Measurements from ENCODE around the gene HDLBP.

HDLBP gene

DNA sequence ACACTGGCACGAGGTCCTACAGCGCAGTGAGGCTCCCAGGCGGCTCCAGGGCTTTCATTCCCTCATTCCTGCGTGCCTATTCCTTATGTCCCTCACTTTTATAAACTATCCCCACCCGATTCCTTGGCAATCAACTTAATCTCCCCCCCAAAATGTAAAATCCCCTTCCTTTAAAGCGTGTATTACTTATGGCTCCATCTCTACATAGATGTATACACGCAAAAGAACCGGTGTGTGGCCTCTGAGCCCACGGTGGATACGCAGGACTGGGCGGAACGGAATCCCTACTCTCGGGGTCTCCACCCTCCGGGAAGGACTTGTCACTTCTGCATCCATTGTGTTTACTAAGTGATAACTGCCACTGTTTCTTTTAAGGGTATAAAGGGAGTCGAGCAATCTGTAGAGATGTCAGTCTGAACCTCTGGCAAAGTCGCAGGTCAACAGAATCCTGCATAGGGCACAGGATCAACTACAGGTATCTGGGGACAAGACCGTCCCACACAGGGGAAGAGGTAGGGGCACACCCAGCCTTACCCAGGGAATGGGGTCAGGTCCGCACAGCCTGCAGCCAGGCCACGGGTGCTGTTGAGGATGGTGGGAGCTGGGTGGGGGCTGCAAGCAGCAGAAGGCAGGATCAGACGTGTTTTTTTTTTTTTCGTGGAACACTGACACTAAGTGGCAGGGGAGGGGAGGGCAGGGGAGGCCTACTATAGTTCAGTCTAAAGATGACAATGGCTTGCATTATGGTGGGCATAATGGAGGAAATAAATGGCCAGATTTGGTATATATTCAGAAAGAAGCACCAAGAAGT lies 42.1 kb downstream of the HDLBP start:
- DNase-seq: no peak

DNA sequence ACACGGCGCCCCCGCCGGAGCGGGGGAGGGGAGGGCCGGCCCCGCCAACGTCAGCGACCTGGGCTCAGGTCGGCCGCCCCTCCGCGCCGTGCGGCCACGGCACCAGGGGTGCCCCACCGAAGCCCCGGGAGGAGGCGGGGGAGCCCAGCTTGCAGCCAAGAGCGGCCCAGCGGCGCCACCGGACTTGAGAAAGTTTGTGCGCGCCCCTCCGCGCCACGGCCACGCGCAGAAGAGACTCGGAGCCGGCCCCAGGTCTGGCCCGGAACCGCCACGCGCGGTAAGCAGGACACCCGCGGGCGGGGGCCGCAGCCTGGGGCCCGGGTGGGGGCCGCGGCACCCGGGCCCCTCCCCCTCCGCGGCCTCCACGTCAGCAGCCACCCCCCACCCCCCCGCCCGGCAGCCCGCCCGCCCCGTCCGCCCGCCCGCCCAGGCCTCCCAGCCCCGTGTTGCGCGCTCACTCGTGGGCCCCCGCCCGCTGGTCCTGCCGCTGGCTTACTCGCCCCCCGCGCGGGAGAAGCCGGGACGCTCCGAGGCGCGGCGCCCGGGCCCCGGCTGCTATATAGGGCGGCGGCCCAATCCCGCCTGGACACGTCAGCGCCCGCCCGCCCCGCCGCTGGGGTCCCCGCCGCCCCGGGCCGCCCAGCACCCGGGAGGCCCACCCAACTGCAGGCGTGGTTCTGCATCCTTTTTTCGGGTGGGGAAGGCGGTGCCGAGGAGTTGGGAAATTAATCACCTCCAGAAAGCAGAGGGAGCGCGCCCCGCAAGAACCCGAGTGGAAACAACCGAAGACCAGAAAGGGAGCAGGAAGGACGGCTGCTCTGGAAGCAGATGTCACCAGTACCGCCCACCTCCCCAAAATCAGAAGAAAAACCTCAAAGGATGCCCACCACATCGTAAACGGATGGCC lies 42.9 kb downstream of the HDLBP start:
- no peak for DNase-seq

DNA sequence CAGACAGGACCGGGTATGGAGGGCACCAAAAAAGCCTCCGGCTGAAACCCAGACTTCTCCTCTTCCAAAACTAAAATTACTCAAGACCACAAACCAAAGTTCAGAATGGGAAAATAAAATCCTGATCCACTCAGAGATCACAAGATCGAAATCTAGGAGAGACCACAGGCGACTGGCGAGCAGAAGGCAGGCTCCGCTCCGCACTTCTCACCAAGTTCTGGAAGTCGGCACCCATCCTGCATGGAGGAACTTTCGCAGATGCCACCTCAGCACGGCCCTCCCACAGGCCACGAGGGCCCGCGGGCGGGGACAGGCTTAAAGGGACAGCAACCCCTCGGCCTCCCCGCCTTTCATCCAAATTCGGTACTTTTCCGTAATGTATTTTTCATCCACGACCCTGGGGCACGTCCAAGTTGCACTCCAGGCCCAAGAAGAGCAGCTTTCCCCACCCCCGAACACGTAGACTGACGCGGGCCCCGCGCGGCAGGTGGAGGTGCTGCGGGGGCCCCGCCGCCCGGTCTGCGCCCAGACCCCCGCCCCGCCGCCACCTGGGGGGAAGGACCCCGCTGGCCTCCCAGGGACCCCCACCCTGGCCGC lies 43.7 kb downstream of the HDLBP start:
- DNase-seq: no peak

DNA sequence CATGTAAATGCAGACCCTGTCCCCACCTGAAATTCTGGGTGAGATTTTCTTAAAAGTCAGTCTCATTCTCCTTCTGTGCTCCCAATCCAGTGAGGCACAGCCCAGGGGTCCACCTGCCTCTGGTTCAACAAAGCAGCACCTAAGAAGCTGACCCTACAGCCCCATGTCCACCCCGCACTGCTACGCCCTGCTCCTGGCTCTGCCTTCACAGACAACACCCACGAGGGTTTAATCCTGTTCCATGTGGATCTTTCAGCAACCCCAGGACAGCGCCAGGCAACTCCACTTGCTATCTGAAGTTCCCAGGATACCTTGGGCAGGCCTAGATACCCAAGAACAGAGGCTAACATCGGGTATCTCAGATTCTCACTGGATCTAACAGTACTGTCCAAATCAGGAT lies 44.9 kb downstream of the HDLBP start:
- DNase-seq: no peak

DNA sequence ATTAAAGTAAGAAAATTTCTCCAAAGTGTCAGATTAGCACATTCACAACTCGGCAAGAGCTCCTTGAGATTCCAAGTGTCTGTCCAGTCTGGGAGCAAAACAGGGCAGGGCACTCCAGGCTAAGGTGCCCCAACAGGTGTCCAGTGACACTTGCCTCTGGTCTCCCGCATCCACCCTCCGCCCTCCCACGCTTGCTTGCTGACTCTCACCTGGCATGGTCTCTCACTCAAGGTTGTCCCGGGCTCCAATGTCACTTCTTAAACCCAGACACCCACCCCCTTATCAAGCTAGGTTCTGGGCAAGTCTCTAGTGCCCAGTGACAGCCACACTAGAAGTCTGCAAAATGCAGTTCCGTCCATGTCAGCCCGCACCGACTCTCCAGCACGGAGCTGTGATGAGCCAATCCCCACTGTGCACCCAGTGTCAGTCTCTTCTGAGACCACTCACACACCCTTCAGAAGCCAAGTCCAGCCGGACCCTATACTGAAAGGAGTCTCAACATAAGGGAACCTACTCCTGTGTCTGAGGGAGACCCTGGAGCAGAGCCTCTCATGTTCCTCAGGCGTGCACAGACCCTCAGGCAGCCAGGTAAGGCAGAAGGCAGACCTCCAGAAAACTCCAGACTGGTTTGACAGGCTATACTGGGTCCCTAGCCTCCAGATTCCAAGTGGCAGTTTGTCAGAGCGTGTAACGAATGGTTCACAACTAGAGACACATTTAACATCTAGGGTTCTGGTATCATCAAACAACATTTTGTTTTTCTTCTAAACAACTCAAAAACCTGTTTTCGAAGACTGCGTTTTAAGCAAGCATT lies 45.6 kb downstream of the HDLBP start:
- DNase-seq: no peak

DNA sequence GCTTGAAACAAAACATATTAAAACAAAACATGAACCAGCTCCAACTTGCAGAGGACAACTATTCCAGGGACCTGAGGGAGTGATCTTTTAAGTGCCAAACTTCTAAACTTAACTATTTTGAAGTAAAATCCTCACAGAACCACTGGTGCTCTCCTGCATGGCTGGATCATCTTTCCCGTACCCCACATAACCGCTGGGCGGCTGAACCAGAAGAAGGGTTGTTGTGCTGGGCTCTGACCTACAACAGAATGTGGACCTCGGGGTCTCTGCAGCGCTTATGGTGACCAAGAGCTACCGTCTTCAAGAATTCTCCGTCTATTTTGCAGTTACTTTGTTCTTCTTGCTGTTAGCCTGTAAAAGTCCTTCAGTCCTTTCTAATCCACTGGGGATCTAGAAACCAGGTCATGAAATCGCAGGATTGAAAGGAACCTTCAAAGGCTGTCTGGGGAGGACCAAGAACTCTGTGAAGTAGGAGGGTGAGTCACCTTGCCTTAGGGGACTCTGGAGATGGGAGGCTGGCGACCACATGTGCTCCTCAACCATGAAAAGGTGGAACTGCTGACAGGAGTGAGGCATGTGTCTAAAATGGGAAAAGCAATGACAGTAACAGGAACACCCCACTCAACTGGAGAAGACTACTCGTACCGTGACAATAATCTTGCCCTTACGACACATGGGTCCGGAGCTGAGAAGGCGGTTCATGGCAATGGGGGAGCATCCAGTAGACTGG lies 46.6 kb downstream of the HDLBP start:
- no peak for DNase-seq

DNA sequence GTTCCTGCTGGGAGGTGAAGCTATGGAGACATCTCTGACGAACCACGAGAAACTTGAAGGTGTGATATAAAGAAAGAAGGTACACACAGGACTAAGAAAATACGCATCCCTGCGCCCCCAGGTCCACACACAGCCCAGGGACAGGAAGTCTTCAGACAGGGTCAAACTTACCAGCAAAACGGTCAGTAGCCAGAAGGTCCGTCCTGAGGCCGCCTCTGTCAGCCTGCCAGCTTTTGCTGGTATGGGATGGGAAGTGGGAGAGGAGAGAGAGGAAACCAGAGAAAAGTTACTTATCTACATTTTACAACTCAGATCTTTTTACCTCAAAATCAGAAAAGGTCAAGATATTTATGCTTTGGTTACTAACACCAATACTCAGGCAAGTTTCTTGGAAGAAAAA lies 47.2 kb downstream of the HDLBP start:
- no peak for DNase-seq

DNA sequence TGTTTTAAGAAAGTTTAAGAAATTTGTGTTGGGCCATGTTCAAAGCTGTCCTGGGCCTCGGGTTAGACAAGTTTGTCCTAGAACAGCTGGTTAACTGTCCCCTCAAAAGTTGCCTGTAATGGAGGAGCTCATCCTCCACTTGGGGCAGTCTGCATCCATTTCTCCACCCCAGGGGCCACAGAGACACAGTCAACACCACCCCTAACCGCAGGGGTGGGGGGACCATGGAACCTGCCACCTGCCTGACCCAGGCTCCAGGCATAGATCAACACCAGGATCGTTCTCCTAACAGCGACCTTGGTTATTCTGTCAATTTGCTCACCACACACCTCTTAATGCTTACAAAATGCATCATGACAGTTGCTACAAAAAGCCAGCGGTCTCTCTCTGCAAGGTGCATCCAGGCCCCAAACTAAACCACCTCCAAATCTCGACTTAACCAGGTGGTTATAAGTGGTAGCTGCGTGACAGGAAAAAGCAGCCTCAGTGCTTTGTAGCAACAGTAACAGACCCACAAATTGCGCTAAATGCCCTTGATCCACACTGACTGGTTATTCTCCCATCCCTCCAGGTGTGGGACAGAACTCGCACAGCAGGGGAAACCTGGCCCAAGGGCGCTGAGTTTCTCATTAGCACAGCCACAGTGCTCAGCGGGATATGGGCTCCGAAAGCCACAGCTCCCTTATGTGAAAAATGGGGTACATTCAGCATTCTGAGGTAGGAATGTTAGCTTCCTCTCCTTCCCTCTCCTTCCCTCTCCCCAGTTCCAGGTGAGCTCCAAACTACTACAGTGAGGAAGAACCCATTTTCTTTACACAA lies 48.0 kb downstream of the HDLBP start:
- no peak for DNase-seq

DNA sequence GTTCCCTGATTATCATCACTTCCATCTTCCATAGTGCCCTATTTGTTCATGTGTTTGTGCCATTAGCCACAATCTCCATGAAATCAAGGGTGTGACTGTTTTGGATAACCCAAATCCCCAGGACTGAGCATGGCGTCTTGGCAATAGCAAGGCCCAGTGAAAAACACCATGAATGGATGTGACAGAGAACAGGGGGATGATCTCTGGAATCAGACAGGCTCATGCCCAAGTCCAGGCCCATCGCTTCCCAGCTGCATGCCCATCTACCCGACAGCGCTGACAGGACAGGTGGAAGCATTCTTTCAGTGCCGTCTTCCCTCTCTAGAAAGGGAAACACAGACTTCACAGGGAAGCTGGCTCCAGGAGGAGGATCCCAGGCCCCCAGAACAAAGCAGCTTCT lies 50.0 kb downstream of the HDLBP start:
- no peak for DNase-seq

DNA sequence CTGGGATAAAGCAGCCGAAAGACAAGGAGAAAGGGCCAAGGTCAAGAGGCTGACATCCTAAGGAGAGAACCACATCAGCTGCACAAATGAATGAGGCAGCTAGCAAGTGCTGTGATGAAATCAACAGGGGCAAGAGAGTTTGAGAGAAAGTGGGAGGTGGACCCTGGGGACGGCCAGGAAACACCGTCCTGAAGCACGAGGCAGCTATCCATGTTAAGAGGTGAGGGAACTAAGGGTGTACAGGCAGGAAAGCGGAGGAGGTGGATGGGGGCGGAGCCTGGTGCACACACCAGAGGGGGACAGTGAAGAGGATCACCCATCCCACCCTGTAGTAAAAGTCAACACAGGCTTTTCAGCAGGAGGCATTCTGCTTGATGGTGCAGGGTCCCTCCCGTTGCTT lies 52.4 kb downstream of the HDLBP start:
- no peak for DNase-seq

DNA sequence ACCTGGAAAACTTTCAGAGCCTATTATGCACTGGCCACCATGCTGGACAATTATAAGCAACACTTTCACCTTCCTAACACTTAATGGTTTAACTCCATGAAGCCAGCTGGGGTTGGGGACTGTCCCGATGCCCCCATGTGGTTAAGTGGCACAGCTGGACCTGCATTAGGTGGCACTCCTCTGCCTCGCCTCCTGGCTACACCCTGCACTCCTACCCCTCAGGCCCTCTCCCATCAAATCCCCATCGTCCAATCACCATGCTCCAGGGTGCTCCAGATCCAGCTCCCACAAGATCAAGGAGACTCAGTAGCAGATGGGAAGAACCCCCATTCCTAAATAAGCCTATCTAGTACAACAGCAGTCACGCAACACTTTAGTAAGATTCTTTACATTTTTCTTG lies 53.8 kb downstream of the HDLBP start:
- DNase-seq: no peak

DNA sequence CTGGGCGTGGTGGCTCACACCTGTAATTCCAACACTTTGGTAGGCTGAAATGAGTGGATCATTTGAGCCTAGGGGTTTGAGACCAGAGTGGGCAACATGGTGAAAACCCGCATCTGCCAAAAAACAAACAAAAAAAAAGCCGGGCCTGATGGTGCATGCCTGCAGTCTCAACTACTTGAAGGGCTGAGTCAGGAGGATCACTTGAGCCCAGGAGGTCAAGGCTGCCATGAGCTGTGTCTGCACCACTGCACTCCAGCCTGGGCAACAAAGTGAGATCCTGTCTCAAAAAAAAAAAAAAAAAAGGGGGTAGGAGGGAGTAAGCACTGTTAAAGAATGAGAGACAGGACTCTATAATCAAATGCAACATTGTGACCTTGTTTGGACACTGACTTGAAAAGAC lies 54.6 kb downstream of the HDLBP start:
- no peak for DNase-seq

DNA sequence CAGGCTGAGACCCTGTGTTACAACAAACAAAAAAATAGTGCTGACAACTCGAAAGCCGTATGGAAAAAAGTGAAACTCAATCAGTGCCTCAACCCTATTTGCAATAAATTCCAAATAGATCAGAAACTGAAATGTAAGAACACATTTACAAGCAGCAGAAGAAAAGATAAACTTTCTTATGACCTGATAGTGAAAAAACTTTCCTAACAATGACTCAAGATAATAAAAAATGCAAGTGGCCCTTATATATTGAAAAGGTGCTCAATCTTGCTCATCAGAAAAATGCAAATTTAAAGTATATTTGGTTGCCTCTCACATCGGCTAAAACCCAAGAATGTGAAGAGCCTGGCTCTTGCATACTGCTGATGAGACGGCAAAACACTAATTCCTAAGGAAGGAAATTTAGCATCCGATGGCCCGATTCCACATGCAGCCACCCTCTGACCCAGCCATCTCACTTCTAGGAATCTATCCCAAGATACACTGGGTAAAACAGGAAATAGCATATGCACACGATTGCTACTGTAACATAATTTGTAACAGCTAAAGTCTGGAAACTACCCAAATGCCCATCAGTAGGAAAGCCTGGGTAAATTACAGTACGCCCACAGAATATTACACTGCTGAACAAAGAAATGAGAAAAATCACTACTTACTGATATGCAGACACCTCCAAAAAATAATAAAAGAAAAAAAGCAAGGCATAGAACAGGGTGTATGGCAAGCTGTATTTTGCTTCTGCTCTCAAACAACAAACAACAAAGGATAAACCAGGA lies 56.8 kb downstream of the HDLBP start:
- DNase-seq: no peak

DNA sequence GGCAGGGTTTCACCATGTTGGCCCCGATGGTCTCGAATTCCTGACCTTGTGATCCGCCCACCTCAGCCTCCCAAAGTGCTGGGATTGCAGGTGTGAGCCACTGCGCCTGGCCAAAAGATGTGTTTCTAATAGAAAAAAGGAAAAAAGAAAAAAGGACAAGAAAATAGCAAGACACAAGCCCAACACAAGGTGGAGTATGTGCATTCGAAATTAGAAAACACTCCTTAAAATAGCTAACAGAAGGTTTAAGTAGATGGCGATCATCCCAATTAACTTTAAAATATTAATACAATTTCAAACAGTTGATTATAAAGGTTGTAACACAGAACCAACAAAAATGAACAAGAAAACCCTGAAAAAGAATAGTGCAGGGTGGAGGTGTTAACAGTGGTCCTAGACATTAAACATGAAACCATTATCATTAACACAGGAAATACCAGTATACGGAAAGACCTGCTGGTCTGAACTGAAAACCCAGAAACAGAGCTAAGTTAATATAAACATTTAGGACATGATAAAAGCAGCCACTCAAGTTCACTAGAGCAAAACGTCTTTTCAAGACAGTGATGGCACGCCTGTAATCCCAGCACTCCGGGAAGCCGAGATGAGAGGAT lies 57.9 kb downstream of the HDLBP start:
- no peak for DNase-seq

DNA sequence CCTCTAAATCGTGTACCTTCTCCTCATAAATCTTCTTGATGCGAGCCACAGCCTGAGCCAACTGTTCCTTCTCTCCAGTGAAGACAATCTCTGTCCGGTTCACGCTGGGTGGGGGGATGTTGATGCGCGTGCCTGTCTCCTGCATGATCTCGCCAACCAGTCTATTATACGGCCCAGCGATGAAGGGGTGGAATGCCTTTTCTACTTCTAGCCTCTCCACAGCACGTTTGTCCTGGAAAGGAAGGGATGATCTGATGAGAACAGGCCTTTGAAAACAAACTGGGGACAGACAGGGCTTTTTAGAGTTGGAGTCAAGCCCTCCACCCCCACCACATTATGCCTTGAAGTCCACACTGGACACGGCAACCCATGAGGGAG lies 59.3 kb downstream of the HDLBP start:
- no peak for DNase-seq

DNA sequence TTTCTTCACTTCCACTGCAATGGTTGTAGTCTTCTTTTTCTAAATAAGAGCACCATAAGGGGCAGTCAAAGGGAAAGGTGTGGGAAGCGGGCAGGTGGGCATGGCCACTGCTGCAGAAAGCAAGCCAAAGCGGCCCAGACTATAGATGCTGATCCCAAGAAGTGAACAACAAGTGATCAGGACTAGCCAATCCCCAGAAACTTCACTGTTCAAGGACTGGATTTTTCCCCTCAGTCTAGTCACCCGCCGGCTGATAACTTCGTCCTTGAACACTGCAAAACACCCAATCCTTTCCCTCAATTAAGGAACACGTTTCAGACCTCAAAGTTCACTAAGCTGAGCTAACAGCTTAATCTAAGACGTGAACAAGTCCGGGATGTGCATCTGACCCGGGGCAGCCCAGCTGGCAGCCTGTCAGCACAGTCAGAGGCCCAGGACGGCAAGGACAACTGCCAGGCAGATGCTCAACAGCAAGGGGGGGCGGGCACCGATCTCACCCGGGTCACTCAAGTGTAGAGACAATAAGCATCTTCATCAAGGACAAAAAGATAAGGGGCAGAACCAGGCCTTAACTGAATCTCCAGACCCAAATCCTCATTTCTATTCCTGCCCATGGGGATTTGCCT lies 59.8 kb downstream of the HDLBP start:
- DNase-seq: no peak

DNA sequence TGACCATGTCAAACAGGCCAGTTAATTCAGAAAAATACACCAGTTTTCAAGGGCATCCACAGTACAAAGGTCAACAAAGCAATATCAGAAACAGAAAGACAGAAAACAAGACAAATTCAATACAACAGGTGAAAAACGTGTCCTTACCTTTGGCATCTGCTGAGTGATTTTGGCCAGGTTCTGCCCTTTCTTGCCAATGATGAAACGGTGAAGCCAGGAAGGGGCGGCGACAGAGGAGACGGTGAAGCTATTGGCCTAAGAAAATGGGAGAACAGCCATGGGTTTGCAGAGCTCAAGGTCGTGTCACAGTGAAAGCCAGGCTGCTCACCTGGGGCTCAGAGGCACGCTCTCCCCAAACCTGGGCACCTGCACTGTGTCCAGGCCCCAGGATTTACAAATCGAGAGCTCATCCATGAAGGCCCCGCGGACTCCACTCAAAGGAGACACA lies 60.5 kb downstream of the HDLBP start:
- no peak for DNase-seq

DNA sequence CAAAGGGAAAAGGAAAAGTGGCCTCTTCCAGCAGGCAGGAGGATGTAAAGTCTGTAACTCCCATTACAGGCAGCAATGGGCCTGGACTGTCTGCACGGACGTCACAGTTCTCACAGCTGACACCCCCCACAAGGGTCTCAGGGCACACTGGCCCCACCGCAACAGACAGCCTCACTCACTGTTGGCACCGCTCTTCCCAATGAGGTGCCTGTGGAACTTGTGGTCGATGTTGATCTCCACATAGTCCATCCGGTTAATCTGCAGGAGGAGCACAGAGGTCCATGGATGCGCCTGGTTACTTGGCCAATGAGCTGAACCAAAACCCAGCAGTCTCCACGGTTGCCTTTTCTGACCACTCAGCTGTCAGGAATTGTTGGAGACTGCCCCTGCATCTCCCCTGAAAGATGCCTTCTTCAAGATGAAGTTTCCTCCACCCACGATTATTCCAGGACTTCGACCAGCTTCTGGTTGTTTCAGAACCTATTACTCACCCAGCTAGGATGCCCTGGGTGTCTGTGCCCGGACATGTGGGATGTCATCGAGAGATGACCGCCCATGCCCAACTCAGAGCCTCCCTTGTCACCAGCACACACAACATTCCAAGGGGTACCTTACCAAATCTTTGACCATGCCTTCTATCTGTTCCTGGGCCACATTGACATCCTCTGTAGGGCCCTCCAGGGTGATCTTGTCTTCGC lies 62.5 kb downstream of the HDLBP start:
- DNase-seq: no peak

DNA sequence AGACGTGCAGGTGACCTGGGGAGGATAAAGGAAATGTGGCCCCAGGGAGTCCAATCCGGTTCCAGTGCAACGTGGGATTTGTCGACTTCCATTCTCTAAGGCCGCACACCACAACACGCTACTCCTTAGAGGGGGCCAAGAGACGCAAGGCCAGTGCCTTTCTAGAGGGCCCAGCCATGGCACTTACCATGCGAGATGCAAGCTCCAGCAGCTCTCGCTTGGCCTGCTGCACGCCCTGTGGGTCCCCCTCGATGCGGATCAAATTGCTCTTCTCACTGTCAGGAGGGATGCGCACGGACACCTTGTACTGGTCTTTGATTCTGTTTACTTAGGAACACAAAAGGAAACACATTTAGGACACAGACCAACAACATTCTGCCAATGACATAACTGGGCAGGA lies 65.8 kb downstream of the HDLBP start:
- DNase-seq: no peak

Data from DMS79 treated with DMSO at 0.1 percent for 48 hours (cell line).